GM18511 (cell line): Measurements from ENCODE around the gene FAM241A.
"Not testable (repeated sequence)": the region's sequence is repeated elsewhere in the genome, so short reads cannot be mapped to it uniquely, and the experiment has no call there.

Experiments
- ATAC-seq: cut with Tn5 transposase; IDR thresholded peaks from one replicate; pipeline ENCODE4 v1.9.1; 2021; ENCODE audit warnings: mild to moderate bottlenecking, moderate library complexity; ENCODE audit not compliant: unreplicated experiment

FAM241A gene

GRCh38 chr4:112145326-112145789 is at the start of gene FAM241A:
Gene FAM241A, plus strand, starts transcription at chr4:112145454. Its CDS starts 127 bp downstream, at chr4:112145581.
- ATAC-seq: peak; percentile 93

GRCh38 chr4:112098841-112099530 is 46.3 kb upstream of the FAM241A start:
- no peak for ATAC-seq

- peak; percentile 84 for ATAC-seq
Observed at GRCh38 chr4:112099701-112100297, 45.5 kb upstream of the FAM241A start.

GRCh38 chr4:112102875-112103370 is 42.3 kb upstream of the FAM241A start:
- no peak for ATAC-seq

- ATAC-seq: no peak
Observed at GRCh38 chr4:112105201-112105969, 39.9 kb upstream of the FAM241A start.

- ATAC-seq: peak; percentile 76
Observed at GRCh38 chr4:112109360-112110058, 35.7 kb upstream of the FAM241A start.

- ATAC-seq: peak; percentile 23
Observed at GRCh38 chr4:112110059-112110425, 35.2 kb upstream of the FAM241A start.

GRCh38 chr4:112111306-112111705 is 33.9 kb upstream of the FAM241A start:
- no peak for ATAC-seq

GRCh38 chr4:112112095-112112494 is 33.2 kb upstream of the FAM241A start:
- ATAC-seq: not testable (repeated sequence)

- ATAC-seq: no peak
Observed at GRCh38 chr4:112112590-112113170, 32.6 kb upstream of the FAM241A start.

GRCh38 chr4:112113864-112114263 is 31.4 kb upstream of the FAM241A start:
- no peak for ATAC-seq

GRCh38 chr4:112114452-112114851 is 30.8 kb upstream of the FAM241A start:
- ATAC-seq: no peak

- no peak for ATAC-seq
Observed at GRCh38 chr4:112118742-112119352, 26.4 kb upstream of the FAM241A start.

GRCh38 chr4:112119353-112119783 is 25.9 kb upstream of the FAM241A start:
- ATAC-seq: peak; percentile 86

GRCh38 chr4:112120021-112120420 is 25.2 kb upstream of the FAM241A start:
- peak; percentile 6 for ATAC-seq

GRCh38 chr4:112125416-112125815 is 19.8 kb upstream of the FAM241A start:
- ATAC-seq: no peak

GRCh38 chr4:112127048-112127637 is 18.1 kb upstream of the FAM241A start:
- no peak for ATAC-seq

GRCh38 chr4:112127803-112128202 is 17.5 kb upstream of the FAM241A start:
- ATAC-seq: no peak

GRCh38 chr4:112128452-112128851 is 16.8 kb upstream of the FAM241A start:
- ATAC-seq: peak; percentile 56

- ATAC-seq: no peak
Observed at GRCh38 chr4:112130906-112131305, 14.3 kb upstream of the FAM241A start.
